ENCODE results near the gene ENO1. TPM values are rescaled to one million over a fixed set of nuclear protein-coding genes. Genes with fewer than 3 reads are reported as not detected.

Gene ENO1
- total and polyA plus RNA-seq, 4 donors, result 270 to 499 (median 380) TPM

GRCh38 chr1:8911416-8912309 is 33.2 kb upstream of the ENO1 start:
- H3K9ac ChIP-seq (ENCODE audit: low read depth in 1 of 2, low read length in 2 of 2), result no peak overlapping the region
- WGBS, result 89% methylated on average over 14 of the region's 17 CpGs
- no peaks in the 10 kb centered on the region for H3K9me3 ChIP-seq (ENCODE audit: control insufficient read depth in 4 of 4, low read length in 3 of 4)
- no peaks in the 10 kb centered on the region for H3K4me1 ChIP-seq (ENCODE audit: control insufficient read depth in 4 of 4, insufficient read depth in 4 of 4, low read length in 3 of 4)
- H3K36me3 ChIP-seq (ENCODE audit: control insufficient read depth in 4 of 4, insufficient read depth in 3 of 4, low read depth in 1 of 4, low read length in 3 of 4), result no peaks in the 10 kb centered on the region
- no peak overlapping the region for H3K27ac ChIP-seq (ENCODE audit: low read depth in 1 of 2, low read length in 2 of 2)
- H3K27me3 ChIP-seq (ENCODE audit: control insufficient read depth in 4 of 4, insufficient read depth in 4 of 4, low read length in 3 of 4), result no peaks in the 10 kb centered on the region
- DNase-seq (ENCODE audit: low spot score), result no peak
- H3K4me3 ChIP-seq (ENCODE audit: low read depth in 1 of 3, low read length in 3 of 3), result no peak overlapping the region
- no peak for TF ChIP-seq SP1 (IDR thresholded peaks at IDR 0.05)
- no peak for TF ChIP-seq YY1 (IDR thresholded peaks at IDR 0.05)
- no peak for TF ChIP-seq NR2F2 (IDR thresholded peaks at IDR 0.05)
- TF ChIP-seq, protein P1, sequence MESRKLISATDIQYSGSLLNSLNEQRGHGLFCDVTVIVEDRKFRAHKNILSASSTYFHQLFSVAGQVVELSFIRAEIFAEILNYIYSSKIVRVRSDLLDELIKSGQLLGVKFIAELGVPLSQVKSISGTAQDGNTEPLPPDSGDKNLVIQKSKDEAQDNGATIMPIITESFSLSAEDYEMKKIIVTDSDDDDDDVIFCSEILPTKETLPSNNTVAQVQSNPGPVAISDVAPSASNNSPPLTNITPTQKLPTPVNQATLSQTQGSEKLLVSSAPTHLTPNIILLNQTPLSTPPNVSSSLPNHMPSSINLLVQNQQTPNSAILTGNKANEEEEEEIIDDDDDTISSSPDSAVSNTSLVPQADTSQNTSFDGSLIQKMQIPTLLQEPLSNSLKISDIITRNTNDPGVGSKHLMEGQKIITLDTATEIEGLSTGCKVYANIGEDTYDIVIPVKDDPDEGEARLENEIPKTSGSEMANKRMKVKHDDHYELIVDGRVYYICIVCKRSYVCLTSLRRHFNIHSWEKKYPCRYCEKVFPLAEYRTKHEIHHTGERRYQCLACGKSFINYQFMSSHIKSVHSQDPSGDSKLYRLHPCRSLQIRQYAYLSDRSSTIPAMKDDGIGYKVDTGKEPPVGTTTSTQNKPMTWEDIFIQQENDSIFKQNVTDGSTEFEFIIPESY (IDR thresholded peaks at IDR 0.05), result no peak
- TF ChIP-seq HNF4G (IDR thresholded peaks at IDR 0.05), result no peak
- TF ChIP-seq JUND (IDR thresholded peaks at IDR 0.05), result no peak
- TF ChIP-seq MAX (IDR thresholded peaks at IDR 0.05), result no peak
- no peak for TF ChIP-seq FOXA2 (IDR thresholded peaks at IDR 0.05)
- TF ChIP-seq RXRA (IDR thresholded peaks at IDR 0.05), result no peak
- TF ChIP-seq RAD21 (IDR thresholded peaks at IDR 0.05), result no peak
- no peak for TF ChIP-seq REST (IDR thresholded peaks at IDR 0.05)
- TF ChIP-seq GABPA (IDR thresholded peaks at IDR 0.05 in 1 of 2, conservative IDR thresholded peaks at IDR 0.05 in 1 of 2), result no peak
- TF ChIP-seq EGR1 (IDR thresholded peaks at IDR 0.05; ENCODE audit: low read depth in 2 of 2), result no peak
- TF ChIP-seq HNF4A (conservative IDR thresholded peaks at IDR 0.05), result no peak
- no peak for TF ChIP-seq TAF1 (conservative IDR thresholded peaks at IDR 0.05)
- TF ChIP-seq FOXA1 (IDR thresholded peaks at IDR 0.05), result no peak

GRCh38 chr1:8910914-8911313 is 32.4 kb upstream of the ENO1 start:
- WGBS, result 72% methylated on average over 6 of the region's 6 CpGs
- Histone ChIP-seq H3K36me3 (ENCODE audit: control insufficient read depth in 4 of 4, insufficient read depth in 3 of 4, low read depth in 1 of 4, low read length in 3 of 4) (no peaks in the 10 kb centered on the region), H3K27me3 (ENCODE audit: control insufficient read depth in 4 of 4, insufficient read depth in 4 of 4, low read length in 3 of 4) (no peaks in the 10 kb centered on the region), H3K4me3 (ENCODE audit: low read depth in 1 of 3, low read length in 3 of 3) (no peak overlapping the region), H3K27ac (ENCODE audit: low read depth in 1 of 2, low read length in 2 of 2) (no peak overlapping the region), H3K4me1 (ENCODE audit: control insufficient read depth in 4 of 4, insufficient read depth in 4 of 4, low read length in 3 of 4) (no peaks in the 10 kb centered on the region), H3K9ac (ENCODE audit: low read depth in 1 of 2, low read length in 2 of 2) (no peak overlapping the region), H3K9me3 (ENCODE audit: control insufficient read depth in 4 of 4, low read length in 3 of 4) (no peaks in the 10 kb centered on the region)
- no peak for DNase-seq (ENCODE audit: low spot score)
- TF ChIP-seq FOXA1 (IDR thresholded peaks at IDR 0.05) (no peak), MAX (IDR thresholded peaks at IDR 0.05) (no peak), HNF4A (conservative IDR thresholded peaks at IDR 0.05) (no peak), REST (IDR thresholded peaks at IDR 0.05) (no peak), GABPA (IDR thresholded peaks at IDR 0.05 in 1 of 2, conservative IDR thresholded peaks at IDR 0.05 in 1 of 2) (no peak), CTCF (IDR thresholded peaks at IDR 0.05; ENCODE audit: low read depth, low read length, missing input control) (no peak), JUND (IDR thresholded peaks at IDR 0.05) (no peak), YY1 (IDR thresholded peaks at IDR 0.05) (no peak)
- TF ChIP-seq, protein P2, sequence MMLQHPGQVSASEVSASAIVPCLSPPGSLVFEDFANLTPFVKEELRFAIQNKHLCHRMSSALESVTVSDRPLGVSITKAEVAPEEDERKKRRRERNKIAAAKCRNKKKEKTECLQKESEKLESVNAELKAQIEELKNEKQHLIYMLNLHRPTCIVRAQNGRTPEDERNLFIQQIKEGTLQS (IDR thresholded peaks at IDR 0.05), result no peak
